Mesodermal cell (in vitro differentiated cells): Measurements from ENCODE around the gene NPFFR1.

Experiments used
- H3K27ac ChIP-seq: 2 replicates; pipeline ENCODE4 v1.7.0; 2013; ENCODE audit warnings: mild to moderate bottlenecking, low read depth, low read length, moderate library complexity; ENCODE audit not compliant: severe bottlenecking
- H3K36me3 ChIP-seq: 2 replicates; pipeline ENCODE4 v1.7.1; 2013; ENCODE audit warnings: mild to moderate bottlenecking, low read length, moderate library complexity; ENCODE audit not compliant: control insufficient read depth, insufficient read depth
- H3K4me1 ChIP-seq: one replicate; pipeline ENCODE4 v1.7.1; 2013; ENCODE audit warnings: mild to moderate bottlenecking, low read length; ENCODE audit not compliant: insufficient read depth, control insufficient read depth, poor library complexity, severe bottlenecking
- H3K4me3 ChIP-seq: 2 replicates; pipeline ENCODE4 v1.7.0; 2013; ENCODE audit warnings: low read length, control low read depth, mild to moderate bottlenecking; ENCODE audit not compliant: insufficient read depth, poor library complexity, severe bottlenecking; ENCODE audit errors: extremely low read depth
- H3K9me3 ChIP-seq: 2 replicates; pipeline ENCODE4 v1.7.1; 2013; ENCODE audit warnings: mild to moderate bottlenecking, low read length, moderate library complexity; ENCODE audit not compliant: control insufficient read depth
- WGBS, 2 experiments: methylation state at CpG; one replicate each; pipeline ENCODE4 v1.1.5; 2013; ENCODE audit warnings: missing lambda C conversion rate in 2 of 2; ENCODE audit not compliant: insufficient coverage in 2 of 2; 5-methylcytosine and 5-hydroxymethylcytosine counted together

Gene NPFFR1

DNA sequence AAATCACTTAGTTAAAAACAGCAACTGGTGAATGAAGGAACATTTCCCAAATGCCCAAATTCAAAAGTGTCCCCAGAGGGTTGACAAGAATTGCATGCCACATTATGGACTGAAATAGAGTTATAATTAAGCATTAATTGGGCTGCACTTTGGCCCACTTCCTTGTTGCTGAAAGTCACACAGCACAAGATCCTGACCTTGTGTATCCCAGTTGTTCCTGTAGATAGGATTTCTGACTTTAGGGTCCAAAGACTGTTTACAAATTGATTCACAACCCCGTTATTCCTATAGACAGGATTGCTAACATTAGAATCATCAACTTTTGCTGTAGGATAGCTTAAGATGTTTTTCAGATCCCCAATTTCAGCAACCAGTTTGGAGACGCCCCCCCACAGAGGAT is 31.5 kb upstream of the NPFFR1 start:
- no peak overlapping the region for H3K27ac ChIP-seq
- 79 to 100% methylated on average over 1 to 2 of the region's 2 CpGs for WGBS, 2 experiments
- H3K9me3 ChIP-seq = no peaks in the 10 kb centered on the region
- no peaks in the 10 kb centered on the region for H3K4me1 ChIP-seq
- no peaks in the 10 kb centered on the region for H3K36me3 ChIP-seq
- no peak overlapping the region for H3K4me3 ChIP-seq

DNA sequence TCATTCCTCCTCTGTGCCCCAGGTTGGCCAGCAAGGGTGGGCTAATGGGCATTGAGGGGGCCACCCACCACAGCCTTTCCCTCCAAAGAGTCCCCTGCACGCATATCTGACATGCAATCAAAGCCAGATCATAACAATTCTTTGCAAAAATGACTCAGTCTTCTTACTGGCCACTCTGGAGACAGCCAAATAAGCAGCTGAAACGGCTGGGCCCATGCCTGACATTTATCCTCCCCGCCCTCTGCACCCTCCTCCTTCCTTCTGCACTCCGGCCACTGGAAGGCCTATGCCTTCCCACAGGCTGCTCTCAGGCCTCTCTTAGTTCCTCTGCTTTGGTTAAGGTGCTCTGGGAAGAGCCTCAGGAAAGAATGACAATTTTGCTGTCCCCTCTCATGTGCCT is 29.2 kb upstream of the NPFFR1 start:
- Histone ChIP-seq H3K4me3 (no peak overlapping the region), H3K27ac (no peak overlapping the region), H3K4me1 (no peaks in the 10 kb centered on the region), H3K36me3 (no peaks in the 10 kb centered on the region), H3K9me3 (no peaks in the 10 kb centered on the region)
- WGBS, 2 experiments = 82 to 92% methylated on average over 2 to 4 of the region's 4 CpGs

DNA sequence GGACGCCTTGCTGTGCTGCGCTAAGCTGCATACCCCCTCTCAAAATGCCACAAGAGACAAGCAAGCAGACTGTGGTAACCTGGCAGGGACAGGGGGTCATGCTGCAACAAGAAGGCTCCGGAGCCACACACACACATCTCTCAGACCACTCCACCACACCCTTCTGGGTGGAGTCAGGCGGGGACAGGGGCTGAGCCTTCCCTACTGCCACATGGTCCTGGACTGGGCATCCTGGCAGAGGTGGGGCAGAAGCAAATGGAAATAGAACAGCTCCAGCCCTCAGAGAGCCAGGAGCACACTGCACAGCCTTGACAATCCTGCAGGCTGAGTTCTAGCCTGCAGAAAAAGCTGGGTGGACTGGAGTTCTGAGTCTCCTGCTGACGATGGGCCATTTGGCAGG is 28.4 kb upstream of the NPFFR1 start:
- no peaks in the 10 kb centered on the region for H3K4me1 ChIP-seq
- whole genome bisulfite sequencing, 2 experiments = 84 to 85% methylated on average over 3 to 4 of the region's 5 CpGs

DNA sequence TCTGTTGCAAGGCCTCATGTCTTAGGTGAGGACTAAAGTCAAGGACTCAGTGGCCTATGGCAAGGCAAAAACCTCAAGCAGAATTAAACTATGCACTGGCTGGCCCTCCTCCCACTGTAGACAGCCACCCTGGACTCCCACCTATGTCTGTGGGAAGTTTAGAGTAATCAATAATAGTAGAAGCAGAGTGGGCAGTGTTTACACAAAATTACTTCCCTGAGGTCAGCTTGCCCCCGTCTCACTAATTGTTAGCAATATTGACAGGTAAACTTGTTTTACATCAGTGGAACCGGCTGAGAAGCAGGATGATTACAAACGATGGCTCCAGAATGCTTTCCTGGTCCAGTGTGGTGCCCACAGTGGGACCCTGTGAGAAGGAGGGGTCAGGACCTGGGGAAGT is 27.9 kb upstream of the NPFFR1 start:
- 89 to 90% methylated on average over 3 of the region's 3 CpGs for WGBS, 2 experiments
- no peak overlapping the region for H3K4me3 ChIP-seq

More for the DNA sequence above, 28.4 kb upstream of the NPFFR1 start:
- Histone ChIP-seq H3K9me3 (no peaks in the 10 kb centered on the region), H3K4me3 (no peak overlapping the region), H3K36me3 (no peaks in the 10 kb centered on the region), H3K27ac (no peak overlapping the region)

DNA sequence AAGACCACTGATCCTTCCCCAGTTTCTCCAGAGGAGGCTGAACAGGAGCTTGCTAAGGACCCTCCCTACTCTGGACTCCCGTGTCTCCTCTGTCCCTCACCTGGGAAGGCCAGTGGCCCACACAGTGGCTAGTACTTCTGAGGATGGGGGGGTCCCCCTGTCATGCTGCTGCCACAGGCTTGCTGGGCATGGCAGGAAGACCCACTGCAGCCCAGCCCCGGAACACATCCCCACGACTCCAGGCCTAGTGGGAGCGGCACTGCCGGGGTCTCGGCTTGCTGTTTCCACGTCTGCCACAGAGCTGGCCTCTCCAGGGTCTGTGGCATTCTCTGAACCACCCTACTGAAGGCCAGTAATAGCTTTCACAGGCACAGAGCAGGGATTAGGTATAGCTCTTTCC is 25.9 kb upstream of the NPFFR1 start:
- no peaks in the 10 kb centered on the region for H3K36me3 ChIP-seq
- no peaks in the 10 kb centered on the region for H3K9me3 ChIP-seq
- H3K4me3 ChIP-seq = no peak overlapping the region
- H3K27ac ChIP-seq = no peak overlapping the region
- WGBS, 2 experiments = 89 to 93% methylated on average over 6 to 7 of the region's 7 CpGs
- no peaks in the 10 kb centered on the region for H3K4me1 ChIP-seq

More for the DNA sequence above, 27.9 kb upstream of the NPFFR1 start:
- H3K4me1 ChIP-seq = no peaks in the 10 kb centered on the region
- H3K36me3 ChIP-seq = no peaks in the 10 kb centered on the region
- no peaks in the 10 kb centered on the region for H3K9me3 ChIP-seq
- H3K27ac ChIP-seq = no peak overlapping the region

DNA sequence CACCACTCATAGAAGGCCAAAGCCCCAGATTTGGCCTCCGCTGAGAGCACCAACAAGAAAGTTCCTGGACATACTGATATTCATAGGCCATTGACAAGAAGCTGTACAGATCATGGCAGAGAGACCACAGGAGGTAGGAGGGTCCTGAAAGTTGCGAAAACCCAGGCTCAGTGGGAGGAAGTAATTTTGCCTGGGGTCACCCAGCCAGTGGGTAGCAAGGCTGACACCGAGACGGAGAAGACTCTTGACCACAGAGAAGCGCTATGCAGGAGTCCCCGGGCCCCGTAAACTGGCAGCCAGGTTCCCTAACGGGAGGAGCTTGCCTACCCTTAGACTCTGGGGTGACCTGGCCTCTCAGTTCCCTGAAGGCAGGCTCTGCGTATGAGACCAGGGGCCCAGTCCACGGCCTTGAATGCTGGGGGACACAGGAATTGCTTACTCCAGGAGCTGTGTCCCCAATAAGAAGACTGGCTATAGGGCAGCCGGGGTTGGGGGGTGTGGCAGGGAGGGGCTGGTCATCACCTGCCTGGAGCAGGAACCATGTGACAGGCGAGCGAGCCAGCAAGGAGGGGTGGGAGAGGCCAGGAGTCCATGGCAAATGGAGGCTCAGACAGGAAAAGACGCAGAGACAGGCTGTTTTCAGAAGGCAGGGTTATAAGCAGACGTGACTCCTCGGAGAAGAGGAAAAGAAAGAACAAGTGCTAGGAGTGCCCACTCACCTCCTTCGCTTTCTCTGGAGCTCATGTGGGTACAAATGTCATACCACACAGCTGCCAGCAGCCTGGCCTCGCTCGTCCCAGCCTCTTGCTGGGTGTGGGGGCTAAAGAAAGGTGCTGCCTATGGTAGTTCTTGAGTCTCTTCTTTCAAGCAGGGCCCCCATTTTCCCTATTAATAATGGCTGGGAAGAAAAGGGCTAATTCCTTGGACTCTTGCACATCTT is 24.6 kb upstream of the NPFFR1 start:
- no peaks in the 10 kb centered on the region for H3K36me3 ChIP-seq
- no peaks in the 10 kb centered on the region for H3K4me1 ChIP-seq
- H3K4me3 ChIP-seq = no peak overlapping the region
- 92 to 95% methylated on average over 14 to 15 of the region's 19 CpGs for WGBS, 2 experiments
- no peaks in the 10 kb centered on the region for H3K9me3 ChIP-seq
- no peak overlapping the region for H3K27ac ChIP-seq

DNA sequence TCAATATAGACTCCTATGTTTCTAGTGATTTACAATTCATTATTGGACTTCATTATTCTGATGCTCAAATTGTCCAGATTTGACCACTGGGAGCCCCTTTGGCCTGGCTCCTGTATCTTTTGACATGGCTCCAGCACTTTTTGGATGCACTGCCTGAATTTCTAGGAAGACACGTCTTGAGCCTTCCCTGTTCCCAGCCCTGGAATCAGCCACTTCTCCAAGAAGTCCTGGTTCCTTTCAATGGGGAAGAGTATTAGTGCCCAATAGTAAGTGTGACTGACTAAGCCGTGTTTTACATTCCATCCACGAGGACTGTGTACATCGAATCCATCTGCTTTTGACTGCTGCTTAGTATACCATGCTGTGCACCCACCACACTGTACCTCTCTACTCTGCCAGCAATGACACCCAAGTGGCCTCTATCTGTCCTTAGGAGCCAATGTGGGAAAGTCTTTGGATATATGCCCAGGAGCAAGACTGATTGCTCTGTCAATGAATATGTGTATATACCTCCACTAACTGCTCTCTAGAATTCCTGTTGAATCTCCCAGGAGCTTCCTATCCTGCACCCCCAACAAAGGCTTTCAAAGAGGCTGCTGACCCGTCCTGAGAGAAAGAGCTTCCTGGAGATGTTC is 23.2 kb upstream of the NPFFR1 start:
- Histone ChIP-seq H3K4me3 (no peak overlapping the region), H3K27ac (no peak overlapping the region), H3K36me3 (no peaks in the 10 kb centered on the region), H3K9me3 (no peaks in the 10 kb centered on the region), H3K4me1 (no peaks in the 10 kb centered on the region)
- WGBS, 2 experiments = 90 to 97% methylated on average over 4 to 5 of the region's 5 CpGs

DNA sequence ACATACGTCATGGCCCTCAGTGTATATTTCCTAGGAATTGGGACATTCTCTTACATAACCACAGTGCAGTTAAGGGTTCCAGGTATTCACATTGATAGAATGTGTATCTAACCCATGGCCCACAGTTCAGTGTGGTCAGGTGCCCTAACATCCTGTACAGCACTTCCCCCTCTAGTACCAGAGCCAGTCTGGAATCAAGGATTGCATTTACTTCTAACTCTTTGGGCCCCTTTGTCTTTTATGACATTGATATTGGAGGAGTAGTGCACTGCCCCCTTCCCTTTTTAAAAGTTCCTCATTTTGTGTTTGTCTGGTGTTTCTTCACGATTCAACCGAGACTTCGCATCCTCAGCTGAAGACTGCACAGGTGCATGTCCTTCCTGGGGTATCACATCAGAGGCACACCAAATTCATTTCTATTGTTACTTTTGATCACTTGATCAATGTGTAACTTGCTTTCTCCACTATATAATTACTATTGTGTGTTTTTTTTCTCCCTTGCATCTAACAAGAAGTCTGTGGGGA is 22.4 kb upstream of the NPFFR1 start:
- H3K36me3 ChIP-seq = no peaks in the 10 kb centered on the region
- H3K27ac ChIP-seq = no peak overlapping the region
- H3K9me3 ChIP-seq = no peaks in the 10 kb centered on the region
- no peaks in the 10 kb centered on the region for H3K4me1 ChIP-seq
- 95% methylated on average over 3 of the region's 4 CpGs; no CpG with 5 or more reads in 1 of the 2 experiments for WGBS, 2 experiments
- no peak overlapping the region for H3K4me3 ChIP-seq

DNA sequence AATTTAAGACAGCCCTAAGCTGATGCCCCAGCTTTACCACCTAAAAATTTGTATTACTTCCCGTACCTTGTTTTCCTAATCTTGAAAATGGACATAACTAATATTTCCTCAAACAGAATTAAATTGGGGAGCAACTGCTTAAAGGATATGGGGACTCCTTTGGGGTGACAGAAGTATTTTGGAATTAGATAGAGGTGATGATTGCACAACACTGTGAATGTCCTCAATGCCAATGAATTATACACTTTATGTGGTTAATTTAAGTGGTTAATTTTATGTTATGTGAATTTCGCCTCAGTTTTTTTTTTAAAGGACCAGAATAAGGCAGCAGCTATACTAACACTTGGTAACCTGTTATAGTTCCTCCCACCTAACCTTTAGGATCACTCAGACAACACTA is 19.9 kb upstream of the NPFFR1 start:
- H3K4me3 ChIP-seq = no peak overlapping the region
- no peaks in the 10 kb centered on the region for H3K9me3 ChIP-seq
- no peaks in the 10 kb centered on the region for H3K36me3 ChIP-seq
- no peaks in the 10 kb centered on the region for H3K4me1 ChIP-seq
- H3K27ac ChIP-seq = no peak overlapping the region
- no CpG with 5 or more reads among the region's 2 CpGs for WGBS, 2 experiments

DNA sequence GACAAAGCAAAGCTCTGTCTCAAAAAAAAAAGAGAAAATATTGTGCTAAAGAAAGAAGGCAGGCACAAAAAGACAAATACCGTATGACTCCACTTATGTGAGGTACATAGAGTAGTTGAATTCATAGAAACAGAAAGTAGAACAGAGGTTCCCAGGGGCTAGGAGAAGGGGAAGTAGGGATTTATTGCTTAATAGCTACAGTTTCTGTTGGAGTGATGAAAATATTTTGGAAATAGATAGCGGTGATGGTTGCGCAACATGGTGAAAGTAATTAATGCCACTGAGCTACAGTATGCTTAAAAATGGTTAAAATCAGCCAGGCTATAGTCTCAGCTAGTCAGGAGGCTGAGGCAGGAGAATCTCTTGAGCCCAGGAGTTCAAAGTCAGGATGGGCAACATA is 18.5 kb upstream of the NPFFR1 start:
- 93 to 98% methylated on average over 3 of the region's 3 CpGs for WGBS, 2 experiments
- H3K36me3 ChIP-seq = no peaks in the 10 kb centered on the region
- no peak overlapping the region for H3K4me3 ChIP-seq
- no peaks in the 10 kb centered on the region for H3K9me3 ChIP-seq
- no peaks in the 10 kb centered on the region for H3K4me1 ChIP-seq
- H3K27ac ChIP-seq = no peak overlapping the region
